HG03280 (cell line): Measurements from ENCODE around the gene BMPR1B.

Experiments used
- ATAC-seq: cut with Tn5 transposase; IDR thresholded peaks from one replicate; pipeline ENCODE4 v1.9.1; 2021; ENCODE audit warnings: mild to moderate bottlenecking, moderate library complexity; ENCODE audit not compliant: unreplicated experiment

The BMPR1B gene

DNA sequence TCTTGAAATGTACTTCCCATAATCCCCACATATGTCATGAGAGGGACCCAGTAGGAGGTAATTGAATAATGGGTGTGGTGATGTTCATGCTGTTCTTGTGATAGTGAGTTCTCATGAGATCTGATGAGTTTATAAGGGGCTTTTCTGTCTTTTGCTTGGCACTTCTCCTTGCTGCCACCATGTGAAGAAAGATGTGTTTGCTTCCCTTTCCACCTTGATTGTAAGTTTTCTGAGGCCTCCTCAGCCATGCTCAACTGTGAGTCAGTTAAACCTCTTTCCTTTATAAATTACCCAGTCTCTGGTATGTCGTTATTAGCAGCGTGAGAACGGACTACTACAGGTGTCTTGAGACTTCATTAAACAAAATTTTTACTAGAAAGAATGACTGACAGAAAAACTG, 323.2 kb downstream of the BMPR1B start:
- ATAC-seq = no peak

DNA sequence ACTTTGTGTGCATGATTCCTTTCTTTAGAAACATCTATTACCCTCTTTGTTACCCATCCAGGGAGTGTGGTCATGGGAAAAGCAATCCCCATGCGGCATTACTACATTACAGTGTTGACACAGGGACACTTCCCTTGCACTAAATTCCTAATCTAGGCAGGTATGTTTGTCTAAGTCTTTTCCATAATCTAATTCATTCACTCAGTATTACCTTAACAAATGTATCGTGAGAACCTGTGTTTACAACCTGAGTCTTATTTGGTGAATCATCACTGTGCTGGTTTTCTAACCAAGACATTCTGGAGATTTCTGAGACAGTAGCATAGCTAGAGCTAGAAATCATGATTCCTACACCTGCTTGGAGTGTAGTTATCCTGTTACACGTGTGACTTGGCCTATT, 326.8 kb downstream of the BMPR1B start:
- no peak for ATAC-seq

DNA sequence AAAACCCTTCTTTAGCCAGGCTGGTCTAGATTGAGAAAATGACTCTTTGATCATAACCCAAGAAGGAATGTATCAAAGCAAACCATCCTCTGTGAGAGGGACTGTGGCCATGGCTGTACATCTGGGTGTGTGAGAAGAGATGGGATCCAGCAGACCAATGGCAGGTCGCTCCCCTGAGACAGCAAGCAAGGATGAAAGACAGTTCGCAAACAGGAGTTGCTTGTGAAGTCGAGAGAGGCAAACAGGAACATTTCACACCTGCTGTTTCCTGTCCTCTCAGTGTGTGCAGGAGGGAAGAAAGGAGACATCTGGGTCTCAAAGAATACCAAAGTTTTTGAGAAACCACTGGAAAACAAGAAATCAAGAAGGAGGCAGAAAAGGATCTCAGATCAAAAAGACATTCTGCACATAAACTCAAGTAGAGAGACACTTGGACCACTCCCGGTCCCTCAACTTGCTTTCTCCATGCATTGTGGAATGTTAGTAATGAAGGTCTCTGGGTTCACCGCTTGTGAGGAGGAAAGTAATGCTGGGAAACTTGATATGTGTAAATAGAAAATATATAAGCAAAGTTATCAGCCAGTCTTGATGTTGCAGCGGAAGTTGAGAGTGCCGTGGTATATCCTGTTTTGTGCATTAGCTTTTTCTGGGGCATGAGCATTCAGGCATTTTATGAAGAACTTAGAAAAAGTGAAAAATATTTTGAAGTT, 327.5 kb downstream of the BMPR1B start:
- ATAC-seq = no peak

DNA sequence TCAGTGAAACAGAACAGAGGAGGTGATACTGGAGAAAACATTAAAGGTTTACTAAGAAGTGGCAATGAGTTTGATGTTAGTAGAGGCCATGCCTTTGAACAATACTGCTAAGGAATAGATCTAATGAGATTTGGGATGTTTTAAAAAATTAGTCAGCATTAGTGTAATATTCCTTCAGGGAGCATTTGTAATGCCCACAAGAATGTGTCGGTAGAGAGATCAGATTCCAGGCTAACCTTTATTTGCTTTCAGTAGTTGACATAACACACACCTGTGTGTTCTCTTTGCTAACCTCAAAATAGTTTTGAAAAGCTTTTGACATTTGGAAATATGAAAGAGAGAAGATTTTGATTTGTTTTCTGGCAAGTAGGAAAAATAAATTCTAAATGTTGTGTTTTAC, 328.8 kb downstream of the BMPR1B start:
- ATAC-seq = no peak

DNA sequence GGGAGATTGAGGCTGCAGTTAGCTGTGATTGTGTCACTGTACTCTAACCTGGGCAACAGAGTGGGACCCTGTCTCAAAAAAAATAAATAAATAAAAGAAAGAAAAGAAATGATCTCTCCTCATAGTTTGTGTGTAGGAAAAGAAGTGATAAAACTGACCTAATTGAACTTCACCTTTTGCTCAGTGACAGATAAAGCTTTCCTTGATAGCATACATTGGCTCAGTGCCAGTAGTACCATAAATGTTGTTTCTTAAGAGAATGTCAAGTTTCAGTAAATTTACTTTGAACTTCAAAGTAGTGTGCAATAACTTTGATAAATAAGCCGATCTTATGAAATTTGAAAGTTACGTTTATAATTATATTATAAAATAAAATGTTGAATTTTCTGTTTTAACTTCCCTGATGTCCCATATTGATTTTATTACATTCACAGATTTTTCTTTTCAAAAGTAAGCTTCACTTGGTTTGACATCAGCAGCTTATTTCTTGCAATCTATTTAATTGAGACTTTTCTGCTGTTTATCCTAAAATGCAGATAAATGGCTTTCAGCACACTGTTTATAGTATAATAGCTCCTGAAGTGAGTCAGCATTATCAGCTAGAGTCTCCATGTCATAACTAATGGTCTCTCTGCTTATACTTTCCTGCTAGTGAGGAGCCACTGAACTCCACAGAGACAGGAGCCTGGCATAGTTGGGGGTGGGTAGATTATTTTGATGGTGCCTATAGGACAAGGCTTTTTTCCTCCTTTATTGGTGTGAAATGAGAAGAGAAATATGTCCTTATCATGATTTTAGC, 330.1 kb downstream of the BMPR1B start:
- ATAC-seq = no peak

DNA sequence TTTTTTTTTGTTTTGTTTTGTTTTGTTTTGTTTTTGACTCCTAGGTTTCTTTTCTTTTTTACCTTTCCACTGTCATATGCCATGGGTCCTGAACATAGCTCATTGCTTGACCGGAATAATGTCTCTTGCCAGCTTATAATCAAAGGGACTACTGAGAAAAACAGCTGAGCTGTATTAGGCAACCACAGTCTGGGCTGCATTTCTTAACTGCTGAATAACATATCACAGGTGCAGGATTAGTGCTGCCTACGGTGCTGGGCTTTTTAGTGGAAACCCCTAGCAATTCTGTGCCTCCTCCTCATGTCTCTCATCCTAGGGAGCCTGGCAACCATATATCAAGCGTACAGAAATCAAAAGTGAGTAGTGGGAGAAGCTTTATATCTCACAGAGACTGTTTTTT, 333.5 kb downstream of the BMPR1B start:
- no peak for ATAC-seq

DNA sequence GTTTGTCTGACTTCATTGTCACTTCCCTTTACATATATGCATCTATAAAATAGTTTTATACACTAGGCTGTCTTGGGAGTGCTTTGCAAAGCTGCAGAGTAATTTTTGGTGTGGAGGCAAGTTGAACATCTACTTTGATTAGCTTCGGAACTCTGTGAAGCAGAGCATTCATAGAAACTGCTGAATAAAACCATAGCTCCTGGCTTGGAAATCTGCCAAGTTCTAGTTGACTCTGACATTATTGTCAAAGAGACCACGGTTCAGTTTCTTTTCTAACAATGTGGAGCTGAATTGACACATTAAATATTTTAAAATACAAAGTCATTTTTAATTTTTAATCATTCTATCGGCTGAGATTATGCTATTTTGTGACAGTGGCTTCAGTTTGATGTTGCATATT, 335.0 kb downstream of the BMPR1B start:
- no peak for ATAC-seq

DNA sequence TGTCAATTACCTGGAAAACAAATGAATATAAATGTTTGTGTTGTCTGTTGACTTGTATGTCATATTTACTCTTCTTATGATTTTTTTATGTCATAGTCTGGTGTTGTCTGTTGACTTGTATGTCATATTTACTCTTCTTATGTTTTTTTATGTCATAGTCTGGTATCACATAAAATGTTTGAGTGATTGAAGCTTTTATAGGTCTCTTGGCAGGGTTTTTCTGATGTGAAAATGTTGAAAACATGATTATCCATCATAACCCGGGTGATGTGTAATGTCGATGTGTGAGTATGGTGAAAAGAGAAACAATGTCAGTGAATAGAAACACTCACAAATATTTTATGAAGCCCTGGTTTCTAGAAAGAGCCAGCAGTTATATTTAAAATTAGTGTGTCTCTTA, 335.7 kb downstream of the BMPR1B start:
- ATAC-seq = no peak

DNA sequence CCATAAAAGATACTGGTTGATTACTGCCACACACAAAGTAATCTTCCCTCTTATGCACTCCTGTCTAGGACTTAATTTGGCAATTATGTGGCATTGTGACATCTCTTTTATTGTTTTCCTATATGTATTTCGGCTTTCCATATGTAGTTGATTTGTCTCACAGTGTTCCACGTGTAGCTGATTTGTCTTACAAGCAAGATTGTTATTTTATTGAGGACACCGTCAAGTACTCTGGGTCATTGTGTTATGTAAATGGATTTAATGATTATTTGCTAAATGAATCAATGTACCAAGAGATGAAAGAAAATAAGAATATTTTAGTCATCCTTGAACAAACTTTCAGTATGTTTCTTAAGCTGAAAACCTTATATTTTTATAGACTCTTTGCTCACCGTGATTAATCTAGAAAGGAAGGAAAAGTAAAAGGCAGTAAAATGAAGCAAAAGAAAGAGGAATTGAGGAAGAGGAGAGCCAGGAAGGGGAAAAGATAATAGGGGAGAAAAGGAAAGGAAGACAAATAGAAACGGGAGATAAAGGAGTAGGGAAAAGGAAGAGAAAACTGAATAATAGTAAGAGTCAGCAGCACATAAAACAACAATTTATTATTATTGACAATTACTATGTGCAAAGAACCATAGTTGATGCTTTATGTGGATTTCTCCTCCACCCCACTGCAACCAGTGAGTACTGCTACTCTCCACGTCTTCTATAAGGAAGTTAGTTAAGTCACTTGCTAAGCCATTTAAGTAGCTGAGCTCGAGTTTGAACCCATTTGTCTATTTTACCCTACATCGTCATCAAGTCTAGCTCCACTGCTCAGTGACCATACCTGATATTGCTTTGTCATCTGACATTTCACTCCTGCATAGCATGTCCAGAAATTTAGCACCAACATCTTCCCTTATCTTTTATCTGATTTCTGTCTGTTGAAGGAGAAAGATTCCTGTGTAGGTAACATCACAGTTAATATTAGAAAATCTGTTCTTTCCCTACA, 336.5 kb downstream of the BMPR1B start:
- ATAC-seq = no peak

DNA sequence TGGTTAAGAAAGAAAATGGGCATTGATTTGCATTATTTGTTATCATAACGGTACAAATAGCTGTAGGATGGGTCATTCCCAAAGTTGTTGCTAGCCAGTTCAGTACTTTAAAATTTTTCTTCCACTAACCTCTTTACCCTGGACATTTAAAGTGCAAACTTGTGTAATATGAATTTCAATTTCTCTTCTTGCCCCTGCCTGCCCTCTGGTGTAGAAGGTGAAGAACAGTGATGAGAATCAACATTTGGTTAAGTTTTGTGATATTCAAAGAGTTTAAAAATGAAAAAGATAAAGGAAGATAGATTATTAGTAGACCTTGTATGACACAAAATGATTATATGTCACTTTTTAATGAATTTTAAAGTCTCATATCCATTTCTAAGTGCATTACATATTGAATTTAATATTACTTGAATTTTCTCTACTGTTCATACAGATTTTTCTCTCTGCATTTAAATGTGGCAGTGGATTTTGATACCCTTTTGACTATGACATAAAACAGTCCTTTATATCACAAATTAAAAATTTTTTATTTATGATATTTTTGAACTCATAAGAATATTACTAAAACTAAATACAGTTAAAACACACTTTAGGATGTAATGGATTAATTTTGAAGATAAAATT, 337.7 kb downstream of the BMPR1B start:
- ATAC-seq = no peak

DNA sequence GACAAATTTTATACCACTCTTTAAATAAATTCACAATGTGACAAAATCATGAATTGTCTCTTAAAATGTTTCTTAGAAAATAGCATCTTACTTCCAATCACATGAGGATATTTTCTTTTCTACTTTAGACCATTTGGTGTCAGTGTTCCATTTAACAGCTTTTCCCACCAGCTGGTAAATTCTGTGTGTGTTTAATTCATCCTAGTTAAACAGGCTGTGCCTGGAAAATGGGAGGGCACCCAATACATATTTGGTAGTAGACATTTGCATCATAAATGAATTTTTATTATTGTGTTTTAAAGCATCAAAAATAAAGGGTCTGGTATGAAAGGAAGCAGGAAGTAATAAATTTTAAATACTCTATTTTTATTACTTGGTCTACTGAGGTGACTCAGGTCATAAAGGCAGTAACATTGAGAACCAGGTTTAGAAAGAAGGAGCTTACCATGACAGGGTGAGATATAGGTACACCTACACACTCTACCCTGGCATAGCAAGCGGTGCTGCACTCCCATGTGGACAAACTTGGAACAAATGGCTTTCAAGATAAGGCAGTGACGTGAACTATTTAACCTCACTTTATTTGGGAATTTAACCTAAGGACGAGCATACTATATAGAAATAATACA, 344.5 kb downstream of the BMPR1B start:
- ATAC-seq = no peak

DNA sequence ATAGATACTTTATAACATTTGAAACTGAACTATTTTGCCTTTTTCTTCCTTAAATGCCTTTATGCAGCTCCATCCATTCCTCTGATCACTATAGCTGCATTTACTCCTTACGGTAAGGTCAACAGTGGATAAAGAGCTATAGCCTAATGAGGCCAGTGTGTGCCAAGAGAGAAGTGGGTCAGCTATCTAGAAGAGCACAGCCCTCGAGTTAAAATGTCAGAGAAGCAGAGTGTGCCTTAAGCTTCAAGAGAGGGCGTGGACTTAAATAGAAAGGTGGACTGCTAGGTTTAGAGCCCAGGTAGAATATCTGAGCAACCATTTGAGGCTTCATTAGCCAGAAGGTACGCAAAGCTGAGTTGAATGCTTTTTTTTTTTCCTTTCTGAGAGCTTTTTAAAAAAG, 347.4 kb downstream of the BMPR1B start:
- ATAC-seq = no peak

DNA sequence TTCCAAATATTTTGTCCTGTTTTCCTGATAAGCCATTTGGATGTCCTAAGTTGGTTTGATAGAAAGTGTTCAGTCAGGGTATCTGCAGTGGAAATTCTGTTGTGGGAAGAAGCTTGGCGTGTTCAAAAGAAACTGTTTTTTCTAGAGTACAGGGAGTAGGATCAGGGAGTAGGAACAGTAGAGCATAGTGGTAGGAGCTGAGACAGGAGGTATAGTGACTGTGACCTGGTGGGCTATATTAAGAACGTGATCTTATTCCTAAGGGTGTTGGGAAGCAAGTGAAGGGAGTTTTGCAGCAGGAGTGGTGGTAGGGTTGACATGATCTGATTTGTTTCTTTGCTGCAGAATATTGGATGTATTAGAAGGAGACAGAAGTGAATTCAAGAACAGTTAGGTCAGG, 348.2 kb downstream of the BMPR1B start:
- no peak for ATAC-seq

DNA sequence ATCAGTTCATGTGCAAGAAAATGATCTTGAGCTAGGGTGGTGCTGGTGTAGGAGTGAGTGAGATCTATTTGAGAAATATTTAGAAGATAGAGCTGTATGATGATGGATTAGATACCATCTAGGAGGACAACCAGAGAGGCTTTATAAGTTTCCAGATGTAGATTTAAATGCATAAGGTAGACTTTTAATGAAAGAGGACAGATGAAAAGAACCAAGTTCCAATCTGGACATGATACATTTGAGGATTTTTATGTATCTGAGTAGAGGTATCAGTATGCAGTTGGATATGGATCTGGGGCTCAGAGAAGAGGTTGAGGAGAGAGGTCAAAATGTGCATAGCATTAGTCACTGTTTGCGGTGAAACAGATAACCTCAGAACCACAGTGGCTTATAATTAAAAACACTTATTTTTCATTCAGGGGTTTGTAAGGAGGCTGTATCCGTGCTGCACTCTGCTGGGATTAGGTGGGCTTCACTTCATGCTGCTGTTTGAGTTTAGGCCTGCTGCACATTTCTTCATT, 348.7 kb downstream of the BMPR1B start:
- ATAC-seq = no peak

DNA sequence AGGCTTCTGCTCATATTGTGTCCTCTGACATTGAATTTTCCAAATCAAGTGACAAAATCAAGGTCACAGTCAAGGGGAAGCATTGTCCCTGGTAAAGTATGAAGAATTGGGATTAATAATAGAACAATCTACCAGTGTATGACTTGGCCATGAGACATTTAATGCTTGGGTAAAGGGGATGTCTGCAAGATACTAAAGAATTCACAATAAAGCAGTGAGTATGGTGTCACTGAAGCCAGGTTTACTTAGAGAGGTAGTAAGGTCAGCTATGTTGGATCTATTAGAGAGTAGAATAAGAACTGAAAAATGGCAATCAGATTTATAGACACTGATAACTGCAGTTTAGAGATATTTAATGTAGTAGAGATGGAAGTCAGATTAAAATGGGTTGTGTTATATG, 349.2 kb downstream of the BMPR1B start:
- no peak for ATAC-seq

DNA sequence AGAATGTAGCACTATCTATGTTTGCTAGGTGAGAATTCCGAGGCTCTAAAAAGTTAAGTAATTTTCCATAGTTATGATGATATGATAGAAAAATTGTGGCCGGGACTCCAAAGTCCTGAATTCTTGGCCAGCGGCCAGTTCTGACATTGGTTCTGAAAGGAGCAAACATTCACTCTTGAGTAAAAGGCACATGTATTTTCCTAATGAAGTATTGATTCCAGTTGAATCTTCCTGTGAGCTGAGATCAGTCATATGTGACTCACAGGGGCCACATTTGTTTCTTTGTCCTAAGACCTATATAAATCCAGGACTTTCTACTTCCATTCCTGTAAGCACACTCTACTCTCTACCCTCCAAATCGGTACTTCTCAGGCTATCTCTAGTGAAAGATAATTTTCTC, 349.9 kb downstream of the BMPR1B start:
- ATAC-seq = no peak

DNA sequence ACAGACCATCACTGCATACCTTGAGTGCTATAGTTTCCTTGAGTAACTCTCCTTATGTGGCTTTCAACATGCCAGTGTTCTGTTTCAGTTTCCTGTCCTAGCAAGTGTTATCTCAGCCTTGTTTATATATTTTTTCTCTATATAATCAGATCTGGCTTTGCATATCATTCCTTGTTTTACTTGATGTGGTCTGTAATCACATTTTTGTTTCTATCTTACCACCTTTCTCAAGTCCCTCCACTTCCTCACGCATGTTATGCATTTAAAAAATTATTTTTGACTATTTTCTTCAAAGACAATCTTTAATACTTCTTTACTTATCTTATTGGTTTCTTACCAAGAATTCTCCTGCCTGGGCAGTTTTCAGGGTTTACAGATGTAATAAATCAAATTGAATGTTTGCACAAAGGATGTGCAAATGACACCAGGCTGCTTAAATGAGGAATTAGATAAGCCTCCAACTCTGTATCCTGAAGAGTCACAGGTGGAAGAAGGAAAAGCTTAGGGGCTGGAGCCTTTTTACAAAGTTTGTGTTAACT, 351.2 kb downstream of the BMPR1B start:
- no peak for ATAC-seq

DNA sequence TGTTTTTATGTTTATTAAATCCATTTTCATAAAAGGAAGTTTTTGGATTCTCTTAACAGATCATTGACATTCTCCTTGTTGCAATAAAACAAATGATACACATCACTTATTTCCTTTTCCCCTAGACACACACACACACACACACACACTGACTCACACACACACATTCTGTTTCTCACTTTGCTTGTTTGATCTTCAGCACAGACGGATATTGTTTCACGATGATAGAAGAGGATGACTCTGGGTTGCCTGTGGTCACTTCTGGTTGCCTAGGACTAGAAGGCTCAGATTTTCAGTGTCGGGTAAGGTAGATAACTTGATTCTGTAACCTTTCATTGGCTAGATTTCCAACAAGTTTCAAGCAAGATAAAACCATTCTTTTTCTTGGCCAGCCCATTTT, 356.8 kb downstream of the BMPR1B start:
- no peak for ATAC-seq

DNA sequence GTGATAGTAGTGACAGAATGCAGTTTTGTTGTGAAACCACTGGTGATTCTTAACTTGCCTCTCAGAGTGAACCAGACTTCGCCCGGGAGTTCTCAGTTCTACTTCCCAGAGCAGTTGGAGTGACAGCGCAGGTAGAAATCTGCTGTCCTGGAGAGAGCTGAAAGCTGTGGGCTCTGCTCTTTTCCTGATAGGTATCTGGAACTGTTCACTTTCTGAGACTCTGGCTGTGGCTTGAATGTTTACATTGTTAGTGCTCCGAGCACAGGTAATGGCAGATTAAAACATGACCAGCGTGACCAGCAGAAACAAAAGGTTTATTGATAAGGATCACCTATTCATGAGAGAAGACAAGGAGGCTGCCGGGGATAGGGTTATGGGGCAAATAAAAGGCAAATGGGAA, 360.7 kb downstream of the BMPR1B start:
- no peak for ATAC-seq

DNA sequence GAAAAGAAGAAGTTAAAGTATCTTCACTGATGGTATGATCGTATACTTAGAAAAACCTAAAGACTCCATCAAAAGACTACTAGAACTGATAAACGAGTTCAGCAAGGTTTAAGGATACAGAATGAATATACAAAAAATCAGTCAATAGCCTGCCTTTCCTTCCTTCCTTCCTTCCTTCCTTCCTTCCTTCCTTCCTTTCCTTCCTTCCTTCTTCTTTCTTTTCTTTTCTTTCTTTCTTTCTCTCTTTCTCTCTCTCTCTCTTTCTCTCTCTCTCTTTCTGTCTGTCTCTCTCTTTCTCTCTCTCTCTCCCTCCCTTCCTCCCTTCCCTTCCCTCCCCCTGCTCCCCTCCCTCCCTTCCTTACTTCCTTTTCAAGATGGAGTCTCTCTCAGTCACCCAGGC, 362.7 kb downstream of the BMPR1B start:
- no peak for ATAC-seq
